SK-N-SH (cell line): ENCODE data around the gene KCNJ4. TPM values are rescaled to one million over a fixed set of nuclear protein-coding genes. Genes with fewer than 3 reads are reported as not detected.

Experiments used
- CTCF ChIA-PET: fragments of 300-600, 350-600 bp; formaldehyde crosslinking; extraction: SDS; loops from one replicate; lab custom pipeline; 2021; lab: Yijun Ruan, JAX
- POLR2A ChIA-PET: fragments of 350-600 bp; sonication (Branson Sonifier 250); formaldehyde crosslinking; extraction: SDS; loops from one replicate; lab custom pipeline; 2020; ENCODE audit warnings: antibody characterized with exemption, inconsistent platforms; lab: Yijun Ruan, JAX
- DNase-seq: peaks from one replicate; pipeline ENCODE4 v3.0.0; 2012
- H2AFZ ChIP-seq: fragments of 200-600 bp; sonication (generic); 2 replicates; pipeline ENCODE4 v1.8.1; 2016; ENCODE audit warnings: antibody characterized with exemption, mild to moderate bottlenecking, low read depth
- H3F3A ChIP-seq: fragments of 200-600 bp; sonication (generic); replicated peaks from 2 replicates; pipeline ENCODE3; 2016; ENCODE audit warnings: antibody characterized with exemption, mild to moderate bottlenecking; ENCODE audit not compliant: insufficient read depth
- H3K27ac ChIP-seq, 2 experiments: fragments of 200-500 bp in 1 of 2; fragments of 200-600 bp in 1 of 2; sonication (Bioruptor generic) in 1 of 2; sonication (generic), shearing (Covaris generic) in 1 of 2; 2 replicates each; pipeline versions ENCODE4 v1.5.1 to v1.6.1; 2014 to 2016; ENCODE audit warnings: low read depth in 2 of 2, inconsistent platforms in 1 of 2, low read length in 1 of 2, mild to moderate bottlenecking in 1 of 2, mixed read lengths in 1 of 2
- H3K27me3 ChIP-seq: fragments of 200-600 bp; sonication (generic), shearing (Covaris generic); 2 replicates; pipeline ENCODE4 v1.6.1; 2016; ENCODE audit warnings: mixed run types; ENCODE audit not compliant: insufficient read depth
- H3K36me3 ChIP-seq, 2 experiments: fragments of 200-500 bp in 1 of 2; fragments of 200-600 bp in 1 of 2; sonication (Bioruptor generic) in 1 of 2; sonication (generic) in 1 of 2; replicated peaks in 1 of 2; 2 replicates each; pipeline versions ENCODE3 to v1.5.1; 2014 to 2016; ENCODE audit warnings: low read length in 1 of 2, mild to moderate bottlenecking in 1 of 2; ENCODE audit not compliant: insufficient read depth in 2 of 2, control insufficient read depth in 1 of 2
- H3K4me1 ChIP-seq, 2 experiments: fragments of 200-500 bp in 1 of 2; fragments of 200-600 bp in 1 of 2; sonication (Bioruptor generic) in 1 of 2; sonication (generic), shearing (Covaris generic) in 1 of 2; 2 replicates each; pipeline versions ENCODE4 v1.5.1 to v1.6.1; 2014 to 2016; ENCODE audit warnings: low read depth in 1 of 2, low read length in 1 of 2, mixed run types in 1 of 2; ENCODE audit not compliant: insufficient read depth in 2 of 2, control insufficient read depth in 1 of 2
- H3K4me2 ChIP-seq: fragments of 200-600 bp; sonication (generic), shearing (Covaris generic); 2 replicates; pipeline ENCODE4 v1.6.1; 2017; ENCODE audit warnings: mixed run types
- H3K4me3 ChIP-seq, 2 experiments: fragments of 200-500 bp in 1 of 2; fragments of 200-600 bp in 1 of 2; sonication (Bioruptor generic) in 1 of 2; sonication (generic), shearing (Covaris generic) in 1 of 2; 2 replicates each; pipeline versions ENCODE4 v1.5.1 to v1.8.1; 2014 to 2016; ENCODE audit warnings: low read depth in 2 of 2, inconsistent platforms in 1 of 2, low read length in 1 of 2, mild to moderate bottlenecking in 1 of 2, mixed read lengths in 1 of 2, moderate library complexity in 1 of 2
- H3K79me2 ChIP-seq: fragments of 200-600 bp; sonication (generic); 2 replicates; pipeline ENCODE4 v1.8.1; 2017; ENCODE audit warnings: mild to moderate bottlenecking; ENCODE audit not compliant: insufficient read depth
- H3K9ac ChIP-seq: fragments of 200-600 bp; sonication (generic); 2 replicates; pipeline ENCODE4 v1.6.1; 2017; ENCODE audit warnings: mixed run types
- H3K9me2 ChIP-seq: fragments of 200-600 bp; sonication (generic); 2 replicates; pipeline ENCODE4 v1.6.1; 2017; ENCODE audit warnings: mixed run types
- H3K9me3 ChIP-seq: fragments of 200-600 bp; sonication (generic); 2 replicates; pipeline ENCODE4 v1.6.1; 2017; ENCODE audit warnings: mixed run types, mild to moderate bottlenecking, moderate library complexity
- H4K20me1 ChIP-seq: fragments of 200-600 bp; sonication (generic); 2 replicates; pipeline ENCODE4 v1.6.1; 2017; ENCODE audit warnings: mild to moderate bottlenecking, mixed run types; ENCODE audit not compliant: insufficient read depth
- ELF1 ChIP-seq: IDR thresholded peaks from 2 replicates; pipeline ENCODE4 v1.4.0; 2012
- EP300 ChIP-seq, 2 experiments: IDR thresholded peaks; 2 replicates each; pipeline versions ENCODE4 v1.4.0 to v1.6.1; 2012; ENCODE audit warnings: borderline replicate concordance in 1 of 2, low read depth in 1 of 2, low read length in 1 of 2
- EZH2phosphoT487 ChIP-seq: fragments of 200-600 bp; sonication (generic); IDR thresholded peaks from 2 replicates; pipeline ENCODE4 v1.6.1; 2017; ENCODE audit warnings: low read depth, mixed run types, mild to moderate bottlenecking, antibody characterized with exemption, moderate library complexity, borderline replicate concordance
- FOSL2 ChIP-seq: IDR thresholded peaks from 2 replicates; pipeline ENCODE4 v1.4.0; 2012; ENCODE audit warnings: low read depth, mild to moderate bottlenecking, moderate library complexity, borderline replicate concordance
- GABPA ChIP-seq: IDR thresholded peaks from 2 replicates; pipeline ENCODE4 v1.4.0; 2012; ENCODE audit warnings: low read depth, mild to moderate bottlenecking
- GATA2 ChIP-seq: sonication (generic); formaldehyde crosslinking; IDR thresholded peaks from 2 replicates; pipeline ENCODE4 v1.5.0; 2020; ENCODE audit warnings: mild to moderate bottlenecking, missing genetic modification reagents
- MXI1 ChIP-seq: IDR thresholded peaks from 2 replicates; pipeline ENCODE4 v1.6.1; 2012; ENCODE audit warnings: mild to moderate bottlenecking, low read depth, low read length, improper control_type of control experiment
- NRF1 ChIP-seq: IDR thresholded peaks from 2 replicates; pipeline ENCODE4 v1.6.1; 2012; ENCODE audit warnings: low read depth, mild to moderate bottlenecking, low read length
- POLR2AphosphoS5 ChIP-seq: IDR thresholded peaks from 2 replicates; pipeline ENCODE4 v1.6.1; 2012; ENCODE audit warnings: low read depth, low read length
- RAD21 ChIP-seq: IDR thresholded peaks from 2 replicates; pipeline ENCODE4 v1.6.1; 2012; ENCODE audit warnings: mild to moderate bottlenecking, low read length
- RXRA ChIP-seq: IDR thresholded peaks from 2 replicates; pipeline ENCODE4 v1.4.0; 2012; ENCODE audit warnings: low read depth, mild to moderate bottlenecking, borderline replicate concordance
- SMC3 ChIP-seq: IDR thresholded peaks from 2 replicates; pipeline ENCODE4 v1.6.1; 2012; ENCODE audit warnings: low read depth, low read length, improper control_type of control experiment
- TAF1 ChIP-seq: IDR thresholded peaks from 2 replicates; pipeline ENCODE4 v1.6.1; 2012; ENCODE audit warnings: low read depth, mild to moderate bottlenecking, low read length, moderate library complexity, borderline replicate concordance
- TCF12 ChIP-seq: IDR thresholded peaks from 2 replicates; pipeline ENCODE4 v1.4.0; 2012
- YY1 ChIP-seq: IDR thresholded peaks from 2 replicates; pipeline ENCODE4 v1.4.0; 2012; ENCODE audit warnings: low read depth, mild to moderate bottlenecking
- WGBS: methylation state at CpG from one replicate; pipeline ENCODE4 v1.1.6; 2017; ENCODE audit warnings: low lambda C conversion rate; 5-methylcytosine and 5-hydroxymethylcytosine counted together
- polyA plus RNA-seq, 3 experiments: library from polyadenylated mRNA; depleted of rRNA; stranded (reverse); fragments of >200 nt; gene quantifications; 2 replicates each; pipeline ENCODE4 v1.2.3, GENCODE V29; 2012
- TF ChIP-seq, protein P1 (sequence below): fragments of 200-600 bp; sonication (generic); IDR thresholded peaks from 2 replicates; pipeline ENCODE4 v1.6.1; 2017; ENCODE audit warnings: antibody characterized with exemption, mild to moderate bottlenecking, moderate library complexity
- TF ChIP-seq, protein P2 (sequence below): IDR thresholded peaks from 2 replicates; pipeline ENCODE4; 2012

KCNJ4 gene
- polyA plus RNA-seq, 1 of the 3 experiments (the other 2 are of a cell fraction): not detected

DNA sequence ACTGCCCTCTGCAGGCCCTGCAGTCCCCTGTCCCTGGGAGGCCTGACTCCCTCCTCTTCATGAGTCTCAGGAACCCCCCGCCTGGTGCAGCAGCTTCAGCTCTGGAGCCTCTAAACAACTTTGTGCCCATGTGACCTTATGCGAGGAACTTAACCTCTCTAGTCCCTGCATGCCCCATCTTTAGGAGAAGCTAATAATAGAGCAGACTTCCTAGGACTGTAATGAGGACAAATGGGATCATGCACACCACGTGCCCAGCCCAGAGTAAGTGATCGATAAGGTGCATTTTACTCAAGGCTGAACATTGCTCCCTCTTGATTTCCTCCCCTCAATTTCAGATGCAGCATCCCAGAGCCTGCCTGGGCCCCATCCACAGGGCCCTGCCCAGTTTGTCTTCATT lies 19.0 kb downstream of the KCNJ4 start:
- Histone ChIP-seq H3K9ac (no peak overlapping the region), H3K79me2 (no peaks in the 10 kb centered on the region), H3K9me3 (no peaks in the 10 kb centered on the region), H4K20me1 (no peaks in the 10 kb centered on the region), H3F3A (no peaks in the 10 kb centered on the region), H3K36me3 (no peaks in the 10 kb centered on the region), H3K4me1 (no peaks in the 10 kb centered on the region), H2AFZ (no peak overlapping the region), H3K27ac (no peak overlapping the region), H3K4me2 (no peak overlapping the region), H3K27me3 (no peaks in the 10 kb centered on the region), H3K9me2 (no peaks in the 10 kb centered on the region), H3K4me3 (no peak overlapping the region)
- CTCF ChIA-PET: no interaction called here
- WGBS: 42% methylated on average over 2 of the region's 4 CpGs
- TF ChIP-seq EP300 (IDR thresholded peaks at IDR 0.05; ENCODE audit: borderline replicate concordance in 1 of 2, low read depth in 1 of 2, low read length in 1 of 2) (no peak), YY1 (no peak), TAF1 (no peak), FOSL2 (no peak), SMC3 (no peak), NRF1 (no peak), GABPA (no peak), RXRA (no peak), RAD21 (no peak), EZH2phosphoT487 (no peak)
- TF ChIP-seq, protein P1, sequence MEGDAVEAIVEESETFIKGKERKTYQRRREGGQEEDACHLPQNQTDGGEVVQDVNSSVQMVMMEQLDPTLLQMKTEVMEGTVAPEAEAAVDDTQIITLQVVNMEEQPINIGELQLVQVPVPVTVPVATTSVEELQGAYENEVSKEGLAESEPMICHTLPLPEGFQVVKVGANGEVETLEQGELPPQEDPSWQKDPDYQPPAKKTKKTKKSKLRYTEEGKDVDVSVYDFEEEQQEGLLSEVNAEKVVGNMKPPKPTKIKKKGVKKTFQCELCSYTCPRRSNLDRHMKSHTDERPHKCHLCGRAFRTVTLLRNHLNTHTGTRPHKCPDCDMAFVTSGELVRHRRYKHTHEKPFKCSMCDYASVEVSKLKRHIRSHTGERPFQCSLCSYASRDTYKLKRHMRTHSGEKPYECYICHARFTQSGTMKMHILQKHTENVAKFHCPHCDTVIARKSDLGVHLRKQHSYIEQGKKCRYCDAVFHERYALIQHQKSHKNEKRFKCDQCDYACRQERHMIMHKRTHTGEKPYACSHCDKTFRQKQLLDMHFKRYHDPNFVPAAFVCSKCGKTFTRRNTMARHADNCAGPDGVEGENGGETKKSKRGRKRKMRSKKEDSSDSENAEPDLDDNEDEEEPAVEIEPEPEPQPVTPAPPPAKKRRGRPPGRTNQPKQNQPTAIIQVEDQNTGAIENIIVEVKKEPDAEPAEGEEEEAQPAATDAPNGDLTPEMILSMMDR: no peak
- no peak for DNase-seq
- POLR2A ChIA-PET: no interaction called here

DNA sequence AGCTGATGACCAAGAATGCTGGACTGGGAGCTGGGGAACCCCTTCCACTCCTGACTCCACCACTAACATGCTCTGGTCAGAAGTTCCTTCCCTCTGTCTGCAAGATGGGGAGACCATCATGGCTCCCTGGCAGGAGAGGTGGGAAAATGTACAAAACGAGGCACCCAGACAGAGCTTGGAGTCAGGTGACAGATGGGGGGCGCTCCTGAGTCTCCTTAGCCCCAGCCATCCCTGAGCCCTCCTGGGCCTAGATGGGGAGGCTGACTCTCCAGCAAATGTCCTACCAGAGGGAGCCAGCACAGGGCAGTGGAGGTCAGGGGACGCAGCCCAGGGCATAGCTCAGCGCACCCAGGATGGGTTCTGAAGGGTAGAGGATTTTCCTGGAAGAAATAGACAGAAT lies 20.0 kb downstream of the KCNJ4 start:
- no peak for TF ChIP-seq FOSL2
- Histone ChIP-seq H3K9ac (no peak overlapping the region), H3K4me2 (no peak overlapping the region), H2AFZ (no peak overlapping the region), H3K4me1 (no peaks in the 10 kb centered on the region), H3K36me3 (no peaks in the 10 kb centered on the region), H4K20me1 (no peaks in the 10 kb centered on the region), H3K27ac (no peak overlapping the region), H3K4me3 (no peak overlapping the region), H3K79me2 (no peaks in the 10 kb centered on the region), H3K9me3 (no peaks in the 10 kb centered on the region), H3K27me3 (no peaks in the 10 kb centered on the region), H3K9me2 (no peaks in the 10 kb centered on the region), H3F3A (no peaks in the 10 kb centered on the region)
- 100% methylated on average over 1 of the region's 4 CpGs for WGBS
- CTCF ChIA-PET: no interaction called here
- no peak for DNase-seq
- POLR2A ChIA-PET: no interaction called here

DNA sequence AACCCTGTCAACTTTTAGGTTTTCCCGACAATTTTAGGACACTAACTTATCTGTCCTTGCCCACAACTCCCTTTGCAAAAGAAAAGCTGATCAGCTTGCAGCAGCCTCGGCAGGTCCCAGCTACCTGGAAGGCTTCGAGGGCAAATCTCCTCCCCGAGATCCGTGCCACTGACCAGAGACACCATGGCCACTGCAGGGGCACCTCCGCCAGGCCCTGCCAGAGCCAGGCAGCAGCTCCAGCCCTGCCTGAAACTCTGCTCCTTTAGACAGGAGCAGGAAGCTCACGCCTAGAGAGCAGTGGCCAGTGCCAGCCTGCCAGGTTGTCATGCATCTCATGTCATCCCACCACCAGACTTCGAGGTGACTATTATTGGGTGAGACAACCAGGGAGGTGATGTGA lies 21.1 kb downstream of the KCNJ4 start:
- no peaks in the 10 kb centered on the region for H3K27me3 ChIP-seq
- no peaks in the 10 kb centered on the region for H3K9me3 ChIP-seq
- no peak for TF ChIP-seq RAD21
- TF ChIP-seq, protein P2, sequence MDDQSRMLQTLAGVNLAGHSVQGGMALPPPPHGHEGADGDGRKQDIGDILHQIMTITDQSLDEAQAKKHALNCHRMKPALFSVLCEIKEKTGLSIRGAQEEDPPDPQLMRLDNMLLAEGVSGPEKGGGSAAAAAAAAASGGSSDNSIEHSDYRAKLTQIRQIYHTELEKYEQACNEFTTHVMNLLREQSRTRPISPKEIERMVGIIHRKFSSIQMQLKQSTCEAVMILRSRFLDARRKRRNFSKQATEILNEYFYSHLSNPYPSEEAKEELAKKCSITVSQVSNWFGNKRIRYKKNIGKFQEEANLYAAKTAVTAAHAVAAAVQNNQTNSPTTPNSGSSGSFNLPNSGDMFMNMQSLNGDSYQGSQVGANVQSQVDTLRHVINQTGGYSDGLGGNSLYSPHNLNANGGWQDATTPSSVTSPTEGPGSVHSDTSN: no peak
- no peak for TF ChIP-seq POLR2AphosphoS5
- no peak for TF ChIP-seq ELF1
- no peak for TF ChIP-seq SMC3
- no peak for TF ChIP-seq MXI1
- TF ChIP-seq TCF12: no peak
- TF ChIP-seq FOSL2: no peak
- TF ChIP-seq GATA2 (CRISPR knock-in tag): no peak
- TF ChIP-seq GABPA: no peak
- H3K9ac ChIP-seq: no peak overlapping the region
- H3K36me3 ChIP-seq: no peaks in the 10 kb centered on the region
- 60% methylated on average over 1 of the region's 8 CpGs for WGBS
- no peaks in the 10 kb centered on the region for H4K20me1 ChIP-seq
- H3K27ac ChIP-seq: no peak overlapping the region
- no peak for DNase-seq
- no peaks in the 10 kb centered on the region for H3K79me2 ChIP-seq
- ChIA-PET POLR2A (no interaction called here), CTCF (no interaction called here)
- no peak overlapping the region for H3K4me2 ChIP-seq
- no peaks in the 10 kb centered on the region for H3F3A ChIP-seq
- H3K9me2 ChIP-seq: no peaks in the 10 kb centered on the region
- H2AFZ ChIP-seq: no peak overlapping the region
- no peaks in the 10 kb centered on the region for H3K4me1 ChIP-seq
- H3K4me3 ChIP-seq: no peak overlapping the region
